ENCODE data around the gene USP35.

The USP35 gene

DNA sequence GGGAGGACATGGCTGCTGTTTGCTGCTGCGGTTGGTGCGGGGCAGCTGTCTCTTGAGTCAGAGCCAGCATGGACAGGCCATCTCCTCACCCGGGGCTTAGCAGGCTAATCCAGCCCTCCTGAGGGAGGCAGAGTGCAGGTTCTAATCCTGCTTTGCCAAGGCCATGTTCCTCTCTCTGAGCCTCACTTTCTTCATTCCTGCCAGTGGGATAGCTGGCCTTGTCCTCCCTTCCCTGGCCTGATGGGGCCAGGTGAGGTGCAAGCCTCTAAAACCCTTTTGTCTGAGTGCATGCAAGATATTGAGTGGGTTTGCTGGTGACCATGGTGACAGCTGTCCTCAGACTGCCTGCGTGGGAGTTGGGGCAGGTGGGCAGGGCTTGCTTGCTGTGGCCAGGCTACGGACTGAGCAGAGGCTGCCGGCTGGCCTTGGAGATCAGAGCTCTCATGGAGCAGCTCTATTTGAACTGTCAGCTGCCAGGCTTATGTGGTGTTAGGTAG, 3.6 kb downstream of the USP35 start:
- DNase-seq (ENCODE audit: low read depth), result no peak
- H3K4me3 ChIP-seq (replicated peaks; ENCODE audit: low read depth, low read length), result no peak overlapping the region
- TF ChIP-seq CTCF (IDR thresholded peaks at IDR 0.05; ENCODE audit: low read length, missing control alignments), result no peak

DNA sequence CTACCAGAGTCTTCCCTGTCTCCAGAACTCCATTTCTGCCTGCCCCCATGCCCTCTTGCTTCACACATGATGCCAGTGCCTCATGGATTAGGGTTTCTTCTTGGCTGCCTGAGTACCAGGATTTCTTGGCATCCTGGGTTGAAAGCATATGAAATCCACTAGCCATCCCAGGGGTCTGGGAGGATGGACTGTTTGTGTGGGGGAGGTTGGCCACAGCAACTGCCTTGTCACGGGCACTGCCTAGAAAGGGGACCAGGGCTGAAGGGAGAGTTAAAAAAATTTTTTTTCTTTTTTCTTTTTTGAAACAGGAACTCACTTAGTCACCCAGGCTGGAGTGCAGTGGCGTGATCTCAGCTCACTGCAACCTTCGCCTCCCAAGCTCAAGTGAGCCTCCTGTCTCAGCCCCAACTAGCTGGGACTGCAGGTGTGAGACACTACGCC, 4.2 kb downstream of the USP35 start:
- TF ChIP-seq CTCF (IDR thresholded peaks at IDR 0.05; ENCODE audit: low read length, missing control alignments), result no peak
- peak; percentile 33 for DNase-seq (ENCODE audit: low read depth)
- H3K4me3 ChIP-seq (replicated peaks; ENCODE audit: low read depth, low read length), result no peak overlapping the region

DNA sequence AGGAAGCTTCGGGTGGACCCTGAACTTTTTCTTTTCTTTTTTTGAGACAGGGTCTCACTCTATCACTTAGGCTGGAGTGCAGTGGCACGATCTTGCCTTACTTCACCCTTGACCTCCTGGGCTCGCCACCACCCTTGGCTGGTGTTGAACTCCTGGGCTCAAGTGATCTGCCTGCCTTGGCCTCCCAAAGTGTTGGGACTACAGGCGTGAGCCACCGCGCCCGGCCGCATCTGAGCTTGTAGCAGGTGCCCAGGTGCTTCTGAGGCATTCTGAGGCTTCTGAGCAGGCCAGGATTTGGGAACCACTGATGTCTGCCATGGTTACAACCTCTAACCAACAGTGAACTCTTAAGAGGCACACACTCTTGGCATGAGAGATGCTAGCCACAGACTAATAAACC, 5.1 kb downstream of the USP35 start:
- TF ChIP-seq CTCF (IDR thresholded peaks at IDR 0.05; ENCODE audit: low read length, missing control alignments), result no peak
- DNase-seq (ENCODE audit: low read depth), result no peak
- H3K4me3 ChIP-seq (replicated peaks; ENCODE audit: low read depth, low read length), result no peak overlapping the region

DNA sequence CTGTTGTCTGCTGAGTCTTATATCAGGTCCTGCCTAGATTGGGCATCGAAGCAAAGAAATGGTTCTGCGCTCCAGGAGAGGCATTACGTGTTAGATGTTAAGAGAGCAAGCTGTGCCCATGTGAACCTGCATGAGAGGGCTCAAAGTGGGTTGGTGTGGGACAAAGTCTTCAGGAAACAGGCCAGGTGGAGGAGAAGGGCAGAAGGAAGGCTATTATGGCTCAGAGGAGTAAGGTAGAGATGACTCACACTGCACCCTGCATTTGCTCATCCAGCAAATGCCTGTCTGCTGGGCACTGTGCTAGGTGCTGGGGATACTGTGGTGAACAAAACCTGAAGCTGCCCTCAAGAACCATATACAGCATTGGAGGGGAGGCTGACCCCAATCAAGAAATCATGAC, 5.8 kb downstream of the USP35 start:
- no peak for DNase-seq (ENCODE audit: low read depth)
- no peak for TF ChIP-seq CTCF (IDR thresholded peaks at IDR 0.05; ENCODE audit: low read length, missing control alignments)
- H3K4me3 ChIP-seq (replicated peaks; ENCODE audit: low read depth, low read length), result no peak overlapping the region

GRCh38 chr11:78195917-78196560, 7.3 kb downstream of the USP35 start:
- no peak for TF ChIP-seq CTCF (IDR thresholded peaks at IDR 0.05; ENCODE audit: low read length, missing control alignments)
- no peak for DNase-seq (ENCODE audit: low read depth)
- no peak overlapping the region for H3K4me3 ChIP-seq (replicated peaks; ENCODE audit: low read depth, low read length)

DNA sequence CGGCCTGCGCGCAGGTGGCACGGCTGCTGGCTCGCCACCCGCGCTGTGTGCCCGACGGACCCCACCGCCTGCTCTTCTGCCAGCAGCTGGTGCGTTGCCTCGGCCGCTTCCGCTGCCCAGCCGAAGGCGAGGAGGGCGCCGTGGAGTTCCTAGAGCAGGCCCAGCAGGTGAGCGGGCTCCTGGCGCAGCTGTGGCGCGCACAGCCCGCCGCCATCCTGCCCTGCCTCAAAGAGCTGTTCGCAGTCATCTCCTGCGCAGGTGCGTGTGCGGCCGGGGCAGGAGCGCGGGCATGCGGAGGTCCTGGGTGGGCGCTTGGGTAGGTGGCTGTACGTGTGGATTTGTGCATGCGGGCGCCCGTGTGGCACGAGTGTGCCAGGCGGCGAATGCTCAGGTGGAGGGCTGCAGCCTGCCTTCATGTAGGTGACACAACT, 8.0 kb downstream of the USP35 start:
- no peak for DNase-seq (ENCODE audit: low read depth)
- H3K4me3 ChIP-seq (replicated peaks; ENCODE audit: low read depth, low read length), result no peak overlapping the region
- no peak for TF ChIP-seq CTCF (IDR thresholded peaks at IDR 0.05; ENCODE audit: low read length, missing control alignments)

DNA sequence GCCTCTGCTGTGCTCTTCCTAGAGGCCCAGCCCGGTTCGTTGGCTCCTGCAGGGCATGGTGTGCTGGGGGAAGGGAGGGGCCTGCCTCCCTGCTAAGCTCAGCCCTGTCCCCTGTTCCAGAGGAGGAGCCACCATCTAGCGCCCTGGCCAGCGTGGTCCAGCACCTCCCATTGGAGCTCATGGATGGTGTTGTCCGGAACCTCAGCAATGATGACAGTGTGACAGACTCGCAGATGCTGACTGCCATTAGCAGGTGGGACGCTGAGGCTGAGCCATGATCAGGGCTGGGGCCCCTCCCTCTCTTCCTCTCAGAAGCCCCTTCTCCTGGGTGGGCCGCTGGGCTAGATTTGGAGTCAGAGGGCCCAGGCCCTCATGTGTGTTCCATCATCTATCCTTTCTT, 9.1 kb downstream of the USP35 start:
- H3K4me3 ChIP-seq (replicated peaks; ENCODE audit: low read depth, low read length), result no peak overlapping the region

More for the DNA sequence above, 9.1 kb downstream of the USP35 start:
- DNase-seq (ENCODE audit: low read depth), result no peak
- no peak for TF ChIP-seq CTCF (IDR thresholded peaks at IDR 0.05; ENCODE audit: low read length, missing control alignments)

Measured in fibroblast of pulmonary artery (primary cell).